GM21723 (cell line): ENCODE results near the gene MYOD1.

Experiments
- ATAC-seq: cut with Tn5 transposase; IDR thresholded peaks from one replicate; pipeline ENCODE4 v1.9.1; 2021; ENCODE audit warnings: mild to moderate bottlenecking, moderate library complexity; ENCODE audit not compliant: unreplicated experiment

The MYOD1 gene

GRCh38 chr11:17748044-17748443 is 28.7 kb downstream of the MYOD1 start:
- no peak for ATAC-seq

- no peak for ATAC-seq
These were observed 29.7 kb downstream of the MYOD1 start for GRCh38 chr11:17748761-17749721.

GRCh38 chr11:17750013-17750800 is 30.8 kb downstream of the MYOD1 start:
- ATAC-seq: no peak

- ATAC-seq: no peak
These were observed 31.4 kb downstream of the MYOD1 start for GRCh38 chr11:17750801-17751165.

GRCh38 chr11:17751558-17751957 is 32.2 kb downstream of the MYOD1 start:
- ATAC-seq: no peak

- no peak for ATAC-seq
These were observed 32.8 kb downstream of the MYOD1 start for GRCh38 chr11:17752144-17752543.

- ATAC-seq: no peak
These were observed 33.8 kb downstream of the MYOD1 start for GRCh38 chr11:17753153-17753552.

- ATAC-seq: no peak
These were observed 34.3 kb downstream of the MYOD1 start for GRCh38 chr11:17753641-17754040.

- no peak for ATAC-seq
These were observed 36.5 kb downstream of the MYOD1 start for GRCh38 chr11:17755891-17756290.

- ATAC-seq: peak; percentile 79
These were observed 41.0 kb downstream of the MYOD1 start for GRCh38 chr11:17760102-17761029.

GRCh38 chr11:17762309-17762974 is 43.1 kb downstream of the MYOD1 start:
- peak; percentile 55 for ATAC-seq

- no peak for ATAC-seq
These were observed 43.9 kb downstream of the MYOD1 start for GRCh38 chr11:17763244-17763643.

- no peak for ATAC-seq
These were observed 44.3 kb downstream of the MYOD1 start for GRCh38 chr11:17763703-17764102.

- no peak for ATAC-seq
These were observed 45.3 kb downstream of the MYOD1 start for GRCh38 chr11:17764446-17765218.

- ATAC-seq: no peak
These were observed 46.1 kb downstream of the MYOD1 start for GRCh38 chr11:17765356-17766072.

GRCh38 chr11:17766073-17766359 is 46.6 kb downstream of the MYOD1 start:
- no peak for ATAC-seq

GRCh38 chr11:17766590-17766989 is 47.2 kb downstream of the MYOD1 start:
- no peak for ATAC-seq

- ATAC-seq: no peak
These were observed 48.0 kb downstream of the MYOD1 start for GRCh38 chr11:17767301-17767885.

GRCh38 chr11:17767914-17768313 is 48.5 kb downstream of the MYOD1 start:
- no peak for ATAC-seq
